RPMI7951 (cell line): ENCODE data around the gene JARID2. TPM values are rescaled to one million over a fixed set of nuclear protein-coding genes. Genes with fewer than 3 reads are reported as not detected.

ENCODE experiments used
- DNase-seq: peaks from one replicate; pipeline ENCODE4 v3.0.0-alpha.2; 2012; ENCODE audit warnings: low read depth
- total RNA-seq: library from RNA; depleted of rRNA; stranded (reverse); fragments of >200 nt; shearing (Covaris generic); gene quantifications from 2 replicates; pipeline ENCODE4 v1.2.3, GENCODE V29; 2014

The JARID2 gene
- total RNA-seq, 1 experiment from 2014 or later, result 10.6 TPM

- no peak for DNase-seq
Measured at GRCh38 chr6:15562977-15563376, 317.1 kb downstream of the JARID2 start.

GRCh38 chr6:15569035-15569995 is 323.4 kb downstream of the JARID2 start:
- no peak for DNase-seq

GRCh38 chr6:15570171-15570570 is 324.3 kb downstream of the JARID2 start:
- DNase-seq, result no peak
